Spinal cord (tissue), 10 donors: Measurements from ENCODE around the gene BBX. TPM values are rescaled to one million over a fixed set of nuclear protein-coding genes. Genes with fewer than 3 reads are reported as not detected.

Experiments
- DNase-seq, 6 donors: peaks; one replicate each; pipeline versions ENCODE4 v3.0.0 to v3.0.0-alpha.2; 2013 to 2015; ENCODE audit warnings: low spot score in 6 of 6, low read depth in 4 of 6
- H3K27ac ChIP-seq: one replicate; pipeline ENCODE4 v1.5.1; 2013; ENCODE audit warnings: low read depth, low read length, control low read depth
- H3K27me3 ChIP-seq: one replicate; pipeline ENCODE4 v1.6.1; 2013; ENCODE audit warnings: low read length; ENCODE audit not compliant: control insufficient read depth, insufficient read depth
- H3K36me3 ChIP-seq: one replicate; pipeline ENCODE4 v1.6.1; 2013; ENCODE audit warnings: low read length; ENCODE audit not compliant: control insufficient read depth, insufficient read depth
- H3K4me1 ChIP-seq: one replicate; pipeline ENCODE4 v1.6.1; 2013; ENCODE audit warnings: low read length; ENCODE audit not compliant: control insufficient read depth, insufficient read depth
- H3K4me3 ChIP-seq: one replicate; pipeline ENCODE4 v1.5.1; 2013; ENCODE audit warnings: low read depth, low read length, control low read depth
- H3K9me3 ChIP-seq: one replicate; pipeline ENCODE4 v1.6.1; 2013; ENCODE audit warnings: low read length; ENCODE audit not compliant: control insufficient read depth, insufficient read depth
- WGBS: methylation state at CpG from one replicate; pipeline ENCODE4 v1.1.5; 2013; ENCODE audit warnings: missing lambda C conversion rate; ENCODE audit not compliant: insufficient coverage; 5-methylcytosine and 5-hydroxymethylcytosine counted together
- polyA plus RNA-seq, 2 donors: library from polyadenylated mRNA; unstranded; fragments of 120-200 nt; gene quantifications; one replicate each; pipeline ENCODE4 v1.2.1, GENCODE V29; 2013; ENCODE audit not compliant: insufficient read length in 2 of 2
- total RNA-seq, 2 donors: library from RNA; depleted of rRNA in 1 of 2; stranded (reverse); fragments of 120-200 nt in 1 of 2; fragments of >200 nt in 1 of 2; gene quantifications; one replicate each; pipeline versions ENCODE4 v1.2.3 to v1.2.4, GENCODE V29; 2013 to 2014
- donor health status: healthy.

The BBX gene
- total and polyA plus RNA-seq, 4 donors = 20.6 to 72.0 (median 49.1) TPM

DNA sequence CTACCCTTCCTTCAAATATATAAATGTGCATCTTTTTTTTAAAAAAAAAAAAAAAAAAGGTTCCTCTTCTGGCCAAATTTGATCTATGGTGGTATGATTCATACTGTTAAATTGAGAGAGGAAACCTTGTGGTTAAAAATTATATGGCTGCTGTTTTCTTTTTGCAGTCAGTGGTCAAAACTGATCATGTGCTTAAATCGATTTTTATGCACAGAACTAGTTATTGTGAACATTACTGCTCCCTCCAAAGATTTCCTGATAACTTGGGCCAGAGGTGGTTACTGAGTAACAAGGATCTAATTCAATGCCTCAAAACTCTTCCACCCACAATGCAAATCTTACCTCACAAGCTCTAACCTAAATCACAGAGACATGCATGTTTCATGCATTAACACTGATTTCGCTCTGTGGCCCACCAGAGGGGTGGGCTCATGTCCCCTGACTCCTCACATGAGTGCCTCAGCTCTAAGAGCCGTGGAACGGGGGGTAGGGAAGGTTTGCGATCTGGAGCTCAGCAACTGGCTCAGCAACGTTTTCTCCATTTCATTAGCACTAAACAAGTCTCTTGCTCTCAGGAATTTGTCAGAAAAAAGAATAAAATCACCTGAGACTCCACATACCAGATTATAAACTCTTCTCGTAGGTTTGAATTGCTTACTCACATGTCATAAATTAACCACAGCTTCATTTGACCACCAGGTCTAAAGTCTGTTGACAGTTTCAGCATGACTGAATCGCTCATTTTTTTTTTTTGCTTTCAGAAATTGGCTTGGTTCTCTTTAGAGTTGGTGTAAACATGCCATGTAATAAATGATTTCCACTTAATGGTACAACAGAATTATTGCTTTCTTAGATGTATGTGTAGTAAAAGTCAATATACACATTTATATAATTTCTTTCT, 287.7 kb downstream of the BBX start:
- Histone ChIP-seq H3K4me1 (no peaks in the 10 kb centered on the region), H3K9me3 (no peaks in the 10 kb centered on the region), H3K36me3 (no peaks in the 10 kb centered on the region), H3K4me3 (no peak overlapping the region), H3K27ac (no peak overlapping the region), H3K27me3 (no peaks in the 10 kb centered on the region)
- DNase-seq = no peak
- WGBS = 70% methylated on average over 3 of the region's 8 CpGs

DNA sequence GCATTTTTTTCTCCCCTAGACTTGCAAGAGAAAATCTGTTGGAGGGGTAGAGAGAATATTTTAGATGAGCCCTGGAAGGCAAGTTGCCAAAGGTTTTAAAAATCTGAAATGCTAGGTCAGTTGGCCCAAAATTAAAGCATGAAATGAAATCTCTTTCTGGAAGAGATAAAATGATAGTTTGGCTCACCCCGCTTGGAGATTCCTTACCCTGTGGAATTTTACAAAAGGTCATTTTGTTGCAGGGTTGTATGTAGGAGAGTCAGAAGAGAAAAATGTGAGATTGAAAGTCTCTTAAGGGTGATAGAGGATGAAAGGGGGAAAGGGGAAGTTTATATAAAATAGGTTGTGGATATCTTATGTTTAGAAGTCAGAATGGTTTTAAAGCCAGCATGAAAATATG, 290.3 kb downstream of the BBX start:
- Histone ChIP-seq H3K36me3 (no peaks in the 10 kb centered on the region), H3K4me3 (no peak overlapping the region), H3K4me1 (no peaks in the 10 kb centered on the region), H3K27ac (no peak overlapping the region), H3K9me3 (no peaks in the 10 kb centered on the region), H3K27me3 (no peaks in the 10 kb centered on the region)
- 56% methylated on average over 1 of the region's 1 CpG for WGBS
- DNase-seq = no peak

DNA sequence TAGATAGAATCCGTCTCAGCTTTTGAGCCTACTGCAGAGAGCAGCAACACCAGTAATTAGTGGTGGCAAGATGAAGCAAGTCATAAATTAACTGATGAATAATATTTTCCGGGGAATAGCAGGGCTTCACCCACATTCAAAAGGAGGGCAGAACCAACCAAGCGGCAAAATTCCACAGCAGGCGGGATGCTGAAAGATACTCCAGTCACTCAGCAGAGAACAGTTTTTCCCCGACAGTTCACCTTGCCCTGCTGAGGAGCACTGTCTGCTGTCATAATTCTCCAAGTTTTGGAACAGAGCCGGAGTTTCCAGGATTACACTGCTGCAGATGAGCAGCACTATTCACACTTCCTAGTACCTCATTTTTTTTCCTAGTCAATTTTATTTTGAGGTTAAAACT, 293.3 kb downstream of the BBX start:
- DNase-seq = peak in 2 of 6 donors; percentile 20 to 35
- Histone ChIP-seq H3K27me3 (no peaks in the 10 kb centered on the region), H3K9me3 (no peaks in the 10 kb centered on the region), H3K36me3 (no peaks in the 10 kb centered on the region), H3K4me1 (no peaks in the 10 kb centered on the region), H3K27ac (no peak overlapping the region), H3K4me3 (no peak overlapping the region)
- WGBS = 32% methylated on average over 6 of the region's 6 CpGs

DNA sequence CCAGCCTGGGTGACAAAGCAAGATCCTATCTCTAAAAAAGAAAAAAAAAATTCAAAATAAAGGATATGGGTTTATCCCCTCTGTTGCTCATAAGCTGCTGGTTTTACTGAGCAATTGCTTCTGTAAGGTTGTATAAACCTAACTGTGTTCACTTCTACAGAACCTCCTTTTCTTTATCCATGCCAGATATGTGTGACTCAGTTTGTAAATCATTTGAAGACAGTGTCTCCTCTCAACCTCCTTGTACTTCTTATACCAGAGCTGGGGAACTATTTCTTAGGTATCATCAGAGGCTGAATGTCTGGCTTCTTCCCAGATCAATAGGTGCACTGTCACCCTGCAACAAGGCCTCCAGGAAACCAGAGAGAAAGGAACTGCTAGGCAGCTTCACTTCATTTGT, 294.3 kb downstream of the BBX start:
- no peaks in the 10 kb centered on the region for H3K9me3 ChIP-seq
- DNase-seq = no peak
- no peak overlapping the region for H3K4me3 ChIP-seq
- no peaks in the 10 kb centered on the region for H3K36me3 ChIP-seq
- no peaks in the 10 kb centered on the region for H3K27me3 ChIP-seq
- no peak overlapping the region for H3K27ac ChIP-seq
- no peaks in the 10 kb centered on the region for H3K4me1 ChIP-seq

DNA sequence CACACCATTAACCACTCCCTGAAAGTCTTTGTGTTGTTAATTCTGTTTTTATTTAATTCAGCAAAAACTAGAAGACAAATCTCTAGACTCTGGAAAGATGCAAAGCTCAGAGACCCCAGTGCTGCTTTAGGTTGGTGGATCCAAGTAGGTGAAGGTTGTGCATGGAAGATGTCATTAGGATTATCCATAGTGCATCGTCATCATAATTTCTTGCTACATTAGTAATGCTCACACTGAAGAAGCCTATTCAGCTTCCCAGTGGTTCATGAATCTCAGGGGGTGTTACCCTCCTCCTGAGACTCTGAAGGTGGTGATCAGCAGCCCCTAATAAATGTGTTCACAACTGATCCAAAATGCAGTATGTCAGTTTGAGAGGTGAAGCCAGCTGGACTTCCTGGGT, 295.3 kb downstream of the BBX start:
- no CpG with 5 or more reads among the region's 1 CpG for WGBS
- H3K27me3 ChIP-seq = no peaks in the 10 kb centered on the region
- no peak for DNase-seq

DNA sequence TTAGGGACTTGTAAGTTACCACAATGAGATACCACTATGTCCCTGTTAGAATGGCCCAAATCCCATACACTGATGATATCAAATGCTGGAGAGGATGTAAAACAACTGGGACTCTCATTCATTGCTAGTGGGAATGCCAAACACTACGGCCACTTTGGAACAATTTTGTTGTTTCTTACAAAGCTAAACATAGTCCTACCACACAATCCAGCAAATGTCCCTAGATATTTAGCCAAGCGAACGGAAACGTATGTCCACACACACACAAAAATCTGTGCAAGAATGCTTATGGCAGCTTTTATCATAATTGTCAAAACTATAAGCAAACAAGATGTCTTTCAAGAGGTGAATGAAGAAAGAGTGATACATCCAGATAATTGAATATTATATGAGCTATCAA, 296.9 kb downstream of the BBX start:
- Histone ChIP-seq H3K36me3 (no peaks in the 10 kb centered on the region), H3K4me1 (no peaks in the 10 kb centered on the region), H3K9me3 (no peaks in the 10 kb centered on the region), H3K27ac (no peak overlapping the region), H3K4me3 (no peak overlapping the region), H3K27me3 (no peaks in the 10 kb centered on the region)
- DNase-seq = peak in 1 of 6 donors; percentile 52
- 80% methylated on average over 1 of the region's 4 CpGs for WGBS

More for the DNA sequence above, 295.3 kb downstream of the BBX start:
- Histone ChIP-seq H3K4me1 (no peaks in the 10 kb centered on the region), H3K27ac (no peak overlapping the region), H3K36me3 (no peaks in the 10 kb centered on the region), H3K4me3 (no peak overlapping the region), H3K9me3 (no peaks in the 10 kb centered on the region)

DNA sequence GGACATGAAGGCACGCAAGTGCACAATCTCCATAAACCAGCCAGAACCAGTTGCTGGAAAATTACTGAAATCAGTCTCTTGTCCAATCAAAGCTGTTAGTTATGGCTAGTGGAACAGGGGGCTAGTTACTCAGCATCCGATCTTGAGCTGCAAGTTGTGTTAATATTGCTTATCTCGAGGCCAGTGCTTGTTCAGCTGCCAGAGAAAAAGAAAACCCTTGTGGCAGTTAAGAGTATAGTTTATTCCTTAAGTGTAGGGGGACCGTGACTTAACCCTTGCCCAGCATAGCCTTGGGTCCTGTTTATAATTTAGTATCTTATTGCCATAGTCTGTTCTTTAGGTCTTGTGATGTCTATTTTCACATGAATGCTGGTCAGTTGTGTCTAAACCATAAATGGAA, 299.5 kb downstream of the BBX start:
- 64% methylated on average over 4 of the region's 4 CpGs for WGBS
- Histone ChIP-seq H3K4me1 (no peaks in the 10 kb centered on the region), H3K27ac (no peak overlapping the region), H3K9me3 (no peaks in the 10 kb centered on the region), H3K27me3 (no peaks in the 10 kb centered on the region), H3K4me3 (no peak overlapping the region), H3K36me3 (no peaks in the 10 kb centered on the region)
- DNase-seq = no peak

DNA sequence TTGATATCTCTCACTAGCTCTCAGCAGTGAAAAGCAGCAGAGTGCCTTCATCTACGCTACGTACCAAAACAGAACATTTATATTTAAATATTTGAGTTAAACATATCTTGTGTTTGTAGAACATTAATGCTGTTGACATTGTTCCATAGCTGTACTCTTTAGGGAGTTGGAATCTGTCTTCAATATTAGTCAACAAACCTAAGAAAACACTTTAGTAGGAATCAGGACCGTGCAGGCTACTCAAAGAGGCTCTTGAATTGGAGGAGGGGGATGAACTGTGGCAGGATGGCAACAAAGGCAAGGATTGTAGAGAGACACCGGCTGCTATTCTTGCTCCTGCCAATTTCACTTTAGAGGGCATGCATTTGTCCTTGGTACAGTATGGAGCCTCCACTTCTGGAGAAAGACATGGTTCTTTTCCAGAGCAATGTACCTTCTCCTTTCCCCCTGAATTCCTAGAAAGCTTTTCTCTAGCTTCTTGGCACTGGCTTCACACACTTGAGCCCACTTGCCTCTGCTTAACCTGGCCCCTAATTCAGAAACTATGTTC, 302.1 kb downstream of the BBX start:
- Histone ChIP-seq H3K9me3 (no peaks in the 10 kb centered on the region), H3K36me3 (no peaks in the 10 kb centered on the region), H3K27me3 (no peaks in the 10 kb centered on the region), H3K4me3 (no peak overlapping the region), H3K27ac (no peak overlapping the region), H3K4me1 (no peaks in the 10 kb centered on the region)
- no peak for DNase-seq
- 31% methylated on average over 2 of the region's 4 CpGs for WGBS

DNA sequence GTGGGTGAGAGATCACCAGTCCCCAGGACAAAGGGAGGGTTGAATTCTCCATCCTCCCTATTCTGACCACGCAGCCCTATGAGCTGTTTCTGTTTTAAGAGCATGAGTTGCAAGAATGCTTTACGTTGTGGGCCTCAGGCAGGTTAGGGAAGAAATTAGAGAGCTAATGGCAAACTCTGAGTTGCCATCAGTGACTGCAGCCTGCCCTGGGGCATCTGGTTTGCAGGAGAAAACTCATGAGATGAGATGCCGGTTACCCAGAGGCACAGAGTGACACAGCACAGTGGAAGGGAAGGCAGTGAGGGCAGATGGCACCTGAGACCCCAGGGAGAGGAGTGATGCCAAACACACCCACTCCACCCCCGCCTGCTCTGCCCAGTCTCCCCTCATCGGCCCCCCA, 302.8 kb downstream of the BBX start:
- DNase-seq = no peak
- Histone ChIP-seq H3K27ac (no peak overlapping the region), H3K4me1 (no peaks in the 10 kb centered on the region), H3K36me3 (no peaks in the 10 kb centered on the region), H3K4me3 (no peak overlapping the region), H3K27me3 (no peaks in the 10 kb centered on the region), H3K9me3 (no peaks in the 10 kb centered on the region)
- WGBS = 92% methylated on average over 1 of the region's 5 CpGs

DNA sequence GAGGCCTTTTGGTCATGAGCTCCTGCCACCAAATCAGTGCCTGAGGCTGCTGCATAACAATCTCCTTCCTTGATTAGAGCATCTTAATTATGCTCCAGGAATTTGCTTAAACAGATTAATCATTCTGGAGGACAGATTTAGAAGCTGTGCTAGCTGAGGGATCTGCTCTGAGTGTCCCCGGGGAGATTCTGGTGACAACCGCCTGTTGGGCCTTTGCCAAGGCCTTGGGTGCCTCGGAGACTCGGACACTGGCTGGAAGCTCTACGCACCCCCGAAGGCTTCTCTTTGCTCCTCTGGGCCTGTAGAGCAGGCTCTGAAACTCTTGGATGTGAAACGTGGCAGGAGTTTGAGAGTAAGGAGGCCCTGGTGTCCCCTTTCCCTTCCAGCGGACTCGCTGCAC, 304.0 kb downstream of the BBX start:
- Histone ChIP-seq H3K36me3 (no peaks in the 10 kb centered on the region), H3K4me1 (no peaks in the 10 kb centered on the region), H3K27ac (no peak overlapping the region), H3K9me3 (no peaks in the 10 kb centered on the region), H3K4me3 (no peak overlapping the region), H3K27me3 (no peaks in the 10 kb centered on the region)
- DNase-seq = no peak
- 86% methylated on average over 7 of the region's 9 CpGs for WGBS
